Neural crest cell (in vitro differentiated cells): ENCODE results near the gene DDX10. TPM values are rescaled to one million over a fixed set of nuclear protein-coding genes. Genes with fewer than 3 reads are reported as not detected.

Experiments
- DNase-seq: peaks from one replicate; pipeline ENCODE4 v3.0.0; 2021; ENCODE audit warnings: low read depth, mixed read lengths, low spot score
- H3K27ac Mint-ChIP-seq: one replicate; pipeline ENCODE4 v1.8.0; 2021; ENCODE audit warnings: mild to moderate bottlenecking, mixed read lengths; ENCODE audit not compliant: unreplicated experiment
- H3K27me3 Mint-ChIP-seq: 2 replicates; pipeline ENCODE4 v1.8.0; 2021; ENCODE audit warnings: low read depth, mild to moderate bottlenecking, mixed read lengths
- H3K36me3 Mint-ChIP-seq: 2 replicates; pipeline ENCODE4 v1.8.0; 2021; ENCODE audit warnings: low read depth, mild to moderate bottlenecking, mixed read lengths
- H3K4me1 Mint-ChIP-seq: 2 replicates; pipeline ENCODE4 v1.8.0; 2021; ENCODE audit warnings: mixed read lengths
- H3K4me3 Mint-ChIP-seq: one replicate; pipeline ENCODE4 v1.8.0; 2021; ENCODE audit warnings: mild to moderate bottlenecking, mixed read lengths
- H3K9me3 Mint-ChIP-seq: 2 replicates; pipeline ENCODE4 v1.8.0; 2021; ENCODE audit warnings: mixed read lengths
- total RNA-seq: library from RNA; stranded (reverse); gene quantifications from 2 replicates; pipeline ENCODE4 v1.2.1, GENCODE V29; 2021
- TF ChIP-seq, protein P1 (sequence below): fragments of 200-600 bp; sonication (generic); conservative IDR thresholded peaks from 2 replicates; pipeline ENCODE4 v1.5.0; 2021; ENCODE audit warnings: antibody characterized with exemption, mild to moderate bottlenecking

DDX10 gene
- total RNA-seq, 1 donor from 2014 or later = 38.5 TPM

DNA sequence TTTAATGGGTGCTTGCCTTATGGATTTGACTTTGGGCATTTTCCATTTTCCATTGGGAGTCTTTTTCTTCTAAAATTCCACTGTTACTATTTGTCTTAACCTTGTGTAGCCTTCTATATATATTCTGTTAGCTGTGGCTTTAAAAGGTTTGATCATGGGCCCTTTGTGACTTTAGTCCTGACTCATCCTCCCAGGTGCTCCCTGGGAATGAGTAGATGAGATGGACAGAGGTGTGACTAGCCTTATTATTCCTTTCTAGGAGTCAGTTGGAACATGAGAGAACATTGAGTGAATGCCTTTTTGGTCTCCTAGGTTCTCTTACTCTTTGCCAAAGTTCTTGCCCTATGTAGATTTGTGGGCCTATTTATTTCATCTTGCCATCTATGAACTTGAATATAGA lies 39.0 kb downstream of the DDX10 start:
- H3K9me3 Mint-ChIP-seq = peaks cover 6% of the 10 kb centered on the region
- H3K36me3 Mint-ChIP-seq = peaks cover 35% of the 10 kb centered on the region
- H3K27ac Mint-ChIP-seq = no peak overlapping the region
- no peak overlapping the region for H3K4me3 Mint-ChIP-seq
- TF ChIP-seq, protein P1, sequence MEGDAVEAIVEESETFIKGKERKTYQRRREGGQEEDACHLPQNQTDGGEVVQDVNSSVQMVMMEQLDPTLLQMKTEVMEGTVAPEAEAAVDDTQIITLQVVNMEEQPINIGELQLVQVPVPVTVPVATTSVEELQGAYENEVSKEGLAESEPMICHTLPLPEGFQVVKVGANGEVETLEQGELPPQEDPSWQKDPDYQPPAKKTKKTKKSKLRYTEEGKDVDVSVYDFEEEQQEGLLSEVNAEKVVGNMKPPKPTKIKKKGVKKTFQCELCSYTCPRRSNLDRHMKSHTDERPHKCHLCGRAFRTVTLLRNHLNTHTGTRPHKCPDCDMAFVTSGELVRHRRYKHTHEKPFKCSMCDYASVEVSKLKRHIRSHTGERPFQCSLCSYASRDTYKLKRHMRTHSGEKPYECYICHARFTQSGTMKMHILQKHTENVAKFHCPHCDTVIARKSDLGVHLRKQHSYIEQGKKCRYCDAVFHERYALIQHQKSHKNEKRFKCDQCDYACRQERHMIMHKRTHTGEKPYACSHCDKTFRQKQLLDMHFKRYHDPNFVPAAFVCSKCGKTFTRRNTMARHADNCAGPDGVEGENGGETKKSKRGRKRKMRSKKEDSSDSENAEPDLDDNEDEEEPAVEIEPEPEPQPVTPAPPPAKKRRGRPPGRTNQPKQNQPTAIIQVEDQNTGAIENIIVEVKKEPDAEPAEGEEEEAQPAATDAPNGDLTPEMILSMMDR = no peak
- DNase-seq = no peak
- H3K4me1 Mint-ChIP-seq = no peaks in the 10 kb centered on the region
- H3K27me3 Mint-ChIP-seq = no peaks in the 10 kb centered on the region

DNA sequence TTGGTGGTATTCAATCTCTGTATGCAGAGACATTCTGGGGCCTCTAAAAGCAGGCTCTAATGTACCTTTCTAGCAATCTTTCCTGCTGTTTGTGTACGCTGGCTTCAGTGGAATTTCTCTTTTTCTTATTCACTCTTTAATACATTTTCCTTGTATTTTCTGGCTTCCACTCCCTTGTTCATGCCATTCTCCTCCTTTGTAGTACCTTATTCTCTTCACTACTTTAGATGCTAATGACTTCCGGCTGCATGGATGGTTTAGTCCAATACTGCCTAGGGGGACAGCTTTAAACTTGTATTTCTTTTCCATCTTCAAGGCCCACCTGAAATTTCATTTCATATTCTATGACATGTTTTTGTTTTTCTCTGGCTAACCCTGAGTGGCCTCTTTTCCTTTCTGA lies 40.2 kb downstream of the DDX10 start:
- Mint-ChIP-seq H3K9me3 (peaks cover 12% of the 10 kb centered on the region), H3K4me3 (no peak overlapping the region), H3K27me3 (no peaks in the 10 kb centered on the region), H3K4me1 (no peaks in the 10 kb centered on the region), H3K27ac (peak overlapping the region; percentile 84), H3K36me3 (peaks cover 46% of the 10 kb centered on the region)
- DNase-seq = no peak
- TF ChIP-seq, protein P1 = no peak

DNA sequence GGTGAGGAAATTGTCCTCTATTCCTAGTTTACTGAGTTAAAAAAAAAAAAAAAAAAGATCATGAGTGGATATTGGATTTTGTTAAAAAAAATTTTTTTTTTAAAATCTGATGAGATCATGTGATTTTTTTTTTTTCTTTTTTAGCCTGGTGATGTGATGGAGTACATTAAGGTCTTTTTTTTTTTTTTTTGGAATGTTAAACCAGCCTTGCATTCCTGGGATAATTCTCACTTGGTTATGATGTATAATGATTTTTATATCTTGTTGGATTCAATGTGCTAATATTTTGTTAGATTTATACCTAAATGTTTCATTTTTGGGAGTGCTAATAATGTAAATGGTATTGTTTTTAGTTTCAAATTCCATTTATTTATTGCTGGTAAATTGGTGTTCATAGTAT lies 43.3 kb downstream of the DDX10 start:
- H3K27ac Mint-ChIP-seq = no peak overlapping the region
- peaks cover 20% of the 10 kb centered on the region for H3K9me3 Mint-ChIP-seq
- no peak overlapping the region for H3K4me3 Mint-ChIP-seq
- H3K4me1 Mint-ChIP-seq = no peaks in the 10 kb centered on the region
- H3K36me3 Mint-ChIP-seq = peaks cover 63% of the 10 kb centered on the region
- TF ChIP-seq, protein P1 = no peak
- H3K27me3 Mint-ChIP-seq = no peaks in the 10 kb centered on the region
- DNase-seq = no peak

DNA sequence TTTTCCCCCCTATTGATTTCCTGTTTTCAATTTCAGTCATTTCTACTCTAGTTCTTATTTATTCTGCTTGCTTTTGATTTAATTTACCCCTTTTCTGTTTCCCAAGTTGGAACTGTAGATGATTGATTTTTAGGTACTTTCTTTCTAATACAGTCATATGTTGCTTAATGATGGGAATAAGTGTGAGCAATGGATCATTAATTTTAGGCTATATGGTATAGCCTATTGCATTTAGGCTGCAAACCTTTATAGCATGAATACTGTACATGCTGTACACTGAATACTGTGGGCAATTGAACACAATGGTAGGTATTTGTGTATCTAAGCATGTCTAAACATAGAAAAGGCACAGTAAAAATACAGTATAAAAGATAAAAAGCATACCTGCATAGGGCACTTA lies 44.9 kb downstream of the DDX10 start:
- TF ChIP-seq, protein P1 = no peak
- no peak for DNase-seq
- H3K4me3 Mint-ChIP-seq = no peak overlapping the region
- H3K36me3 Mint-ChIP-seq = peaks cover 72% of the 10 kb centered on the region
- no peak overlapping the region for H3K27ac Mint-ChIP-seq
- peaks cover 20% of the 10 kb centered on the region for H3K9me3 Mint-ChIP-seq
- H3K27me3 Mint-ChIP-seq = no peaks in the 10 kb centered on the region
- no peaks in the 10 kb centered on the region for H3K4me1 Mint-ChIP-seq

DNA sequence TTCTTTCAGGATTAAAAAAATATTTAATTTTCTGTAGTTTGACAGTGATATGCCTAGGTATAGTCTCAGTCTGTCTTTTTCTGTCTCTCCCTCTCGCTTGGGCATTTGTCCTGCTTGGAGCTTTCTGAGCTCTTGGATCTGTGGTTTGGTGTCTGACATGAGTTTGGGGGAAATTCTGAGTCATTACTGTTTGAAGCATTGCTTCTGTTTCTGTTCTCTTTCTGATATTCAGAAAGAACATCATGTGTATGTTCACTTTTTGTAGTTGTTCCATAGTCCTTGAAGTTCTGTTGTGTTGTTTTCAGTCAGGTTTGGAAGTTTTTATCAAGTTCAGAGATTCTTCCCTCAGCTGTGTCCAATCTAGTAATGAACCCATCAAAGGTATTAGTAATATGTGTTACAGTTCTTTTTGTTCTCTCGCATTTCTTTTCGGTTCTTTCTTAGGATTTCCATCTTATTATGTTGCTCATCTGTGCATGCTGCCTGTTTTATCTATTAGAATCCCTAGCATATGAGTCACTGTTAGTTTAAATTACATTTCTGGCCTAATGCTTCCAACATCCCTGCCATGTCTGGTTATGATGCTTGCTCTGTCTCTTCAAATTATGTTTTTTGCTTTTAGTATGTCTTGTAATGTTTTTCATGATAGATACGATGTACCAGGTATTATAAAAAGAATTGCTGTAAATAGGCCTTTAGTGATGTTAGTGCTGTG lies 48.4 kb downstream of the DDX10 start:
- H3K4me3 Mint-ChIP-seq = no peak overlapping the region
- H3K9me3 Mint-ChIP-seq = peaks cover 17% of the 10 kb centered on the region
- peak overlapping the region; percentile 12 for H3K27ac Mint-ChIP-seq
- no peak for DNase-seq
- TF ChIP-seq, protein P1 = no peak
- peaks cover 51% of the 10 kb centered on the region for H3K36me3 Mint-ChIP-seq
- H3K27me3 Mint-ChIP-seq = no peaks in the 10 kb centered on the region
- H3K4me1 Mint-ChIP-seq = no peaks in the 10 kb centered on the region
